Measurements from ENCODE around the gene CCNL2. TPM values are rescaled to one million over a fixed set of nuclear protein-coding genes. Genes with fewer than 3 reads are reported as not detected.
"Not testable (repeated sequence)": the region's sequence is repeated elsewhere in the genome, so short reads cannot be mapped to it uniquely, and the experiment has no call there.

The CCNL2 gene
- total RNA-seq, 4 donors from 2014 or later: 35.0 to 91.1 (median 43.7) TPM

GRCh38 chr1:1429671-1430073 lies 30.5 kb upstream of the CCNL2 start:
- peak overlapping the region in 1 of 4 donors; percentile 45 for H3K4me3 ChIP-seq
- ATAC-seq (peak in 1 of 2 donors; percentile 37), DNase-seq (no peak)
- intact Hi-C loops (cut with DNase I; ENCODE audit: low total_unique reads): no loop called here
- H3K9me3 ChIP-seq: no peaks in the 10 kb centered on the region
- H3K27ac ChIP-seq: peak overlapping the region; percentile 76 to 81 (median 78)
- no peaks in the 10 kb centered on the region for H3K36me3 ChIP-seq
- no peak for TF ChIP-seq CTCF (IDR thresholded peaks at IDR 0.05 in 4 of 5, conservative IDR thresholded peaks at IDR 0.05 in 1 of 5)
- TF ChIP-seq POLR2A (IDR thresholded peaks at IDR 0.05): no peak
- H3K27me3 ChIP-seq: peaks cover 2 to 9% (median 4%) of the 10 kb centered on the region in 3 donors
- in situ Hi-C loops (cut with MboI; ENCODE audit: low sequenced_read_pairs in 4 of 4): no loop called here
- peaks cover 30 to 44% of the 10 kb centered on the region in 2 donors for H3K4me1 ChIP-seq

GRCh38 chr1:1428967-1429366 lies 29.8 kb upstream of the CCNL2 start:
- intact Hi-C loops (cut with DNase I; ENCODE audit: low total_unique reads); H3K27me3 ChIP-seq; DNase-seq; in situ Hi-C loops (cut with MboI; ENCODE audit: low sequenced_read_pairs in 4 of 4); H3K36me3 ChIP-seq; H3K9me3 ChIP-seq; H3K4me3 ChIP-seq; ATAC-seq: not testable (repeated sequence)
- peaks cover 26 to 40% of the 10 kb centered on the region in 2 donors for H3K4me1 ChIP-seq
- H3K27ac ChIP-seq: peak overlapping the region in 3 of 4 donors; percentile 76 to 81 (median 78)

GRCh38 chr1:1428174-1428573 lies 29.0 kb upstream of the CCNL2 start:
- intact Hi-C loops (cut with DNase I; ENCODE audit: low total_unique reads) (no loop called here), in situ Hi-C loops (cut with MboI; ENCODE audit: low sequenced_read_pairs in 4 of 4) (no loop called here)
- H3K27ac ChIP-seq: peak overlapping the region in 2 of 4 donors; percentile 43 to 50
- DNase-seq (no peak), ATAC-seq (no peak)
- no peak for TF ChIP-seq POLR2A (IDR thresholded peaks at IDR 0.05)
- no peak for TF ChIP-seq CTCF (IDR thresholded peaks at IDR 0.05 in 4 of 5, conservative IDR thresholded peaks at IDR 0.05 in 1 of 5)
- H3K9me3 ChIP-seq: no peaks in the 10 kb centered on the region
- H3K4me1 ChIP-seq: peaks cover 21 to 34% of the 10 kb centered on the region in 2 donors
- no peak overlapping the region for H3K4me3 ChIP-seq
- H3K27me3 ChIP-seq: peaks cover 2 to 9% (median 4%) of the 10 kb centered on the region in 3 donors
- no peaks in the 10 kb centered on the region for H3K36me3 ChIP-seq

GRCh38 chr1:1427820-1428148 lies 28.6 kb upstream of the CCNL2 start:
- H3K4me1 ChIP-seq: peaks cover 21 to 31% of the 10 kb centered on the region in 2 donors
- no peaks in the 10 kb centered on the region for H3K9me3 ChIP-seq
- no peak for ATAC-seq
- intact Hi-C loops (cut with DNase I; ENCODE audit: low total_unique reads): no loop called here
- in situ Hi-C loops (cut with MboI; ENCODE audit: low sequenced_read_pairs in 4 of 4): no loop called here
- peak overlapping the region in 3 of 4 donors; percentile 28 to 42 (median 32) for H3K4me3 ChIP-seq
- no peak for DNase-seq
- peak overlapping the region in 1 of 4 donors; percentile 18 for H3K27ac ChIP-seq
- no peaks in the 10 kb centered on the region for H3K36me3 ChIP-seq
- no peak for TF ChIP-seq POLR2A (IDR thresholded peaks at IDR 0.05)
- no peak for TF ChIP-seq CTCF (IDR thresholded peaks at IDR 0.05 in 4 of 5, conservative IDR thresholded peaks at IDR 0.05 in 1 of 5)
- H3K27me3 ChIP-seq: peaks cover 2 to 9% (median 4%) of the 10 kb centered on the region in 3 donors

- intact Hi-C loops (cut with DNase I; ENCODE audit: low total_unique reads): no loop called here
- Histone ChIP-seq H3K4me1 (peaks cover 21 to 27% of the 10 kb centered on the region in 2 donors), H3K9me3 (no peaks in the 10 kb centered on the region), H3K27ac (peak overlapping the region in 1 of 4 donors; percentile 18), H3K4me3 (peak overlapping the region in 3 of 4 donors; percentile 28 to 42 (median 32)), H3K36me3 (no peaks in the 10 kb centered on the region), H3K27me3 (peaks cover 2 to 9% (median 4%) of the 10 kb centered on the region in 3 donors)
- no peak for TF ChIP-seq CTCF (IDR thresholded peaks at IDR 0.05 in 4 of 5, conservative IDR thresholded peaks at IDR 0.05 in 1 of 5)
- TF ChIP-seq POLR2A (IDR thresholded peaks at IDR 0.05): no peak
- ATAC-seq (no peak), DNase-seq (no peak)
- in situ Hi-C loops (cut with MboI; ENCODE audit: low sequenced_read_pairs in 4 of 4): no loop called here
Observed at GRCh38 chr1:1427106-1427819, 28.1 kb upstream of the CCNL2 start.
